GM10266 (cell line): ENCODE data around the gene NAE1.

ENCODE experiments used
- DNase-seq: peaks from one replicate; pipeline ENCODE4 v3.0.0; 2012; ENCODE audit errors: extremely low spot score
- CTCF ChIP-seq: IDR thresholded peaks from 2 replicates; pipeline ENCODE4 v1.5.1; 2012; ENCODE audit warnings: mild to moderate bottlenecking, low read depth; ENCODE audit not compliant: control insufficient read depth, insufficient read depth; ENCODE audit errors: missing control alignments

Gene NAE1

GRCh38 chr16:66752958-66753357 lies 77.8 kb downstream of the NAE1 start:
- TF ChIP-seq CTCF = no peak
- DNase-seq = no peak
